Stimulated activated CD4-positive, alpha-beta T cell treated with anti-CD3 and anti-CD28 coated beads, Interleukin-1b, Interleukin-23, amount 100 ng/mL, for 4 hours (primary cell): ENCODE results near the gene WDR33.
"Not testable (repeated sequence)": the region's sequence is repeated elsewhere in the genome, so short reads cannot be mapped to it uniquely, and the experiment has no call there.

Experiments
- DNase-seq, 2 donors: peaks; one replicate each; pipeline ENCODE4 v3.0.0-alpha.2; 2020; ENCODE audit warnings: low read depth in 2 of 2

Gene WDR33

DNA sequence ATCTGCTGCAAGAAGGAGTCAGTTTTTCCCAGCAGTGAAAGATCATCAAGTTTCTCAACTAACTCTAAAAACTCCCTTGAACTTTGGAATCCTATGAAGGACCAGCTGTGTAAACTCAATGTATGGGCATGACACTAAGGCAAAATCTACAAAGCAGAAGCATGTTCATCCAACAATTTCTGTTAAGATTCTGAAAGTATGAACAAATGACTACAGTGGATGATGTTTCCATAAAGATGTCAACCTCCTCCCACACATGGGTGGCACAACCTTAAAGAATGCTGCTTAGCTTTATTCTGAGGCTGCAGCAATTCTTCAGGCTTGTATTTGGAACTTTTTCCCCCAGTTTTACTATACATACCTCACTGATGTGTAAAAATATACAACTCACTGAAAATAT, 47.2 kb downstream of the WDR33 start:
- no peak for DNase-seq

DNA sequence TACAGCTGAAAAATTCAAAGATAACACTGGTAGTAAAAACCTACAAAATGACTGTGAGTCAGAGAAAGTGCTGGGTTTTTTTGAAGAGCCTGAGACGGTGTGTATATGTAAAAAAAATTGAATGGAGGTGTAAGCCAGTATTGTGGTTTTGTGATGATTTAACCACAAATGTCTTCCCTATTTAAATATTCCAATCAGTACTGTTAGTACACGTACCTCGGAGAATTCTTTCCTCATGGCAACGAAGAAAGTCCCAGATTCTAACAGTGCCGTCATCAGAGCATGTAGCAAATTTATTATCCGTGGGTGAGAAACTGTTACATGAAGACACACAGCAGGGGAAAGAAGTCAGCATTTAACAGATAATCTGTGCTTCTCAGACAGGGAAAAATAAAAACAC, 48.1 kb downstream of the WDR33 start:
- DNase-seq = no peak

DNA sequence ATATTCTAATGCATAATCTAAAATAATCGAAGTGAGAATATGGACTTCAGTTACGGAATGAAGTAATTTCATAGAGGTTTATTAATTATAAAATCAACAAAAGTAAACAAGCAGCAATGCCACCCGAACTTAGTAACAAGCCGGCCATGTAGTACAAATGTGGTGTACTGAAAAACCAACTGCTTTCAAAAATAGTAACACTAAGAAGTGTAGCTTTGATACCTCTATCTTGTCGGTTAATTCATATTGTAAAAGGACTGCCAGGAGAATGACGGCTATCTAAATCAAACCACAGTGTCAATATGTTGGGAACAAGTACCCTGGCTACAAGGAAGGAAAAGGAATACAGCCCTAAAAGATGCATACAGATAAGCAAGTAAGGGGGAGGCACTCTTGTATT, 48.5 kb downstream of the WDR33 start:
- no peak for DNase-seq

DNA sequence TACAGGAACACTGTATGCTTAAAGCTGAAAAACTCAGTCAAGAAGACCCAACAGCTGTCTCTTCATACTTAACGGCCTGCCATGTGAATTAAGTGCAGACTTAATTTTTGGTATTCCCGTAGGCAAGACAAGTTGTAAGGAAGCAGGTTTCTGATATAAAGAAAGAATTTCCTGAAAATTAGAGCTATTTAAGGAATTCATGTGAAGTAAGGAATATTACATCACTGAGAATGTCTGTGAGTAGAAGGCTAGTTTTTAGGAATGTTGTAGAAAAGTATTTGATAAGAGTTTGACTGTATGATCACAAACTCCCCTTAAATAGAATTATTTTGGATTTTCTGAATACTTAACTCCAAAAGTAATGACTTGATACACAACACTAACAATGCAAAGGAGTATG, 51.0 kb downstream of the WDR33 start:
- no peak for DNase-seq

DNA sequence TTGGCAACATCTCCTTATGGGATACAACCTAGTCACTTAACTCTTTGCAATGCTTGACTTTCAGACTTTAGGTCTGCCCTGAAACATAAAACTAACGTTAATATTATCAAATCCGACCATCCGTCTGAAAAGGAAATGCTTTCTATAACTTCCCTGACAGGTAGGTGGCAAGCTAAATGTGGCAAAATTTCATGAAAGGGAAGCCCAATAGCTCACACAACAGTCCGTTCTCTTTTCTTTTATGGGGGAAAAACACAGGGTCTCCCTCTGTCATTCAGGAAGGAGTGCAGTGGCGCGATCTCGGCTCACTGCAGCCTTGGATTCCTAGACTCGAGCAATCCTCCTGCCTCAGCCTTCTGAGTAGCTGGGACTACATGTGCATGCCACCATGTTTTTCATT, 56.8 kb downstream of the WDR33 start:
- DNase-seq = no peak

DNA sequence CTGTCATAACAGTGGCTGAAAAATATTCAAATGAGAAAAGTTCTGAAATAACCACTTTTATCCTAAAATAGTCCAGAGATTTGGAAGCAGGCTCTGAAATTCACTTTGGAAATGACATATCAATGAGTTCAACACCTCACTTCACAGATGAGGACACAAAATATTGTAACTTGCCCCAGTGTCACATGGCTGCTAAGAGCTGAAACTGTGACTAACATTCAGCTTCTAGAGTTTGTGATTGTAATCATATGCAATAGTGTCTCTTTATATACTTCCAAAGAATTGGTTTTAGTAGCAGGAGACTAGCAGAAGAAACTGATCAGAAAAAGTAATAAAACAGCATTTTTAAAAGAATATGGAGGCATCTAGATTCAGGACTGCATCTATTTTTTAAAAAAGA, 57.6 kb downstream of the WDR33 start:
- no peak for DNase-seq

DNA sequence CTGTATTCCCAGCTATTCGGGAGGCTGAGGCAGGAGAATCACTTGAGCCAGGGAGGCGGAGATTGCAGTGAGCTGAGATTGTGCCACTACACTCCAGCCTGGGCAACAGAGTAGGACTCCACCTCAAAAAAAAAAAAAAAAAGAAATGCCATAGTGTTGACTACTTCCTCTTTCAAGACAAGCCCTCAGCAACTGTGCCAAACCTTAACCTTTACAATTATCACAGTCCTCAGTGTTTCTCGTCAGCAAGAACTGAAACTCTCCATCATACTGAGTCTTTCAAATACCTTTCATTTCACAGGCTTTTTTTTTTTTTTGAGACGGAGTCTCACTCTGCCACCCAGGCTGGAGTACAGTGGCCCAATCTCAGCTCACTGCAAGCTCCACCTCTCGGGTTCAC, 61.4 kb downstream of the WDR33 start:
- DNase-seq = not testable (repeated sequence)

DNA sequence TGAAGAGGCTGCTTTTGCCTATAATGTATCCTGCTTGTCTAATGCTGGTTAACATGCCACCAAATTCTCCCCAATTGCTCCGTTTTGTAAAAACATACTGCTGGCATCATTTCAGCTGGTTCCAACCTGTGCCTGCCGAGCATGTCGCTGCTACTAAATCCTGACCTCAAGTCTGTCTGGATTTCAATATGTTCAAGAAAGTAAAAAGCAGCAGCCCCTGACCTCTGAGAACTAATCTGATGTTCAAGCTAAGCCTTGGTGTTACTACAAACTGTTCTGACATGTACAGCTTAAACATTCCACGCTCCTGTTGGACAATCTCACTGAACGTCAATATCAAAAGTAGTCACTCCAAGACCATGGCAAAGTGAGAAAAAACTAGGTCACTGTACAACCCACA, 63.4 kb downstream of the WDR33 start:
- no peak for DNase-seq

DNA sequence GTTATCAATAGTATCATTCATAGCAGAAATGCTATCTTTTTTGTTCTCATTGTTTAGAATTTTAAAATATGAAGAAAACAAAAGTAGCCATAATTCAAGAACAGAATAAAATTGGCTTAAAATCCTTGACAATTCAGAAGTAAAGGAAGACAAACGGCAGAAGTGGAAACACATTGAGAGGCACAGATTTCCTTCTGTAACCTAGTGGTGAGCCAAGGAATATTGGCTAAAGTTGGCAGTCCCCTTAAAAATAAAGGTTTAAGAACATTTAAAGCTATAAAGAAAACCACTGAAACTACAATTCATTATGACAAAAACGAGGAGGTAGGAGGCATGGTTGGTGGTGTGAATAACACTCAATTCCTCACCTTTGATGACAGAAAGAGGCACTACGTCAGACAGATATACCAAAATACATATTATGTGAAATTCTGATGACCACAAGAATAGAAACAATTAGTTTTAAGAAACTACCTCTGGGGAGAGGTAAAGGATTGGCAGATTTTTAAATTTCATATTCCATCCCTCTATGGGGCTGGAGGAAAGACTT, 67.4 kb downstream of the WDR33 start:
- no peak for DNase-seq

DNA sequence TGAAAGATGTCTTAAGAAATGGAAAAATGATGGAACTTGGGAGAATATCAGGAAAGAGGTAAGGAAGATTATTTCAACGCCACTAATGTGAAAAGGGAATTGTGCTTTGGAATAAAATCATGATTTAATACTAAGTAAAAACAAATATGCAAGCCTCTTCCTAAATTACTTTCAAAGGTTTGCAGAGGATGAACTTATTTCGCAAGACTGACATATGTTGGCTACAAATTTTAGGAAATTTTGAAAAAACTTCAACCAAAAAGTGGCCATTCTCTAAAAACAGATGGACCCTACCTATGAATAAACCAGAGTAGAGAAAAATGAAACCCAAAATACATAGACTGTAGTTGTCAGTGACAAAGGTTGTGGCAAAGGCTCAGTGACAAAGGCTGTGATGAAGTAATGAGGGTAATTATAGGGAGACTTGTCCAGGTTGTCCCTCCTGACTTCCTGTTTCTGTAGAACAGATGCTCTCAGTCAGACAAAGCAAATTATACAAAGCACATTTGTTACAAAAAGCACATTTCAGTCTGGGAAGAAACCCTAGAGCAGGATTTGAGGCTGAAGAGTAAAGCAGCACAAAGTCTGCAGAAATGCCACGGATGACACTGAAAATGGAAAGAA, 70.2 kb downstream of the WDR33 start:
- DNase-seq = no peak

DNA sequence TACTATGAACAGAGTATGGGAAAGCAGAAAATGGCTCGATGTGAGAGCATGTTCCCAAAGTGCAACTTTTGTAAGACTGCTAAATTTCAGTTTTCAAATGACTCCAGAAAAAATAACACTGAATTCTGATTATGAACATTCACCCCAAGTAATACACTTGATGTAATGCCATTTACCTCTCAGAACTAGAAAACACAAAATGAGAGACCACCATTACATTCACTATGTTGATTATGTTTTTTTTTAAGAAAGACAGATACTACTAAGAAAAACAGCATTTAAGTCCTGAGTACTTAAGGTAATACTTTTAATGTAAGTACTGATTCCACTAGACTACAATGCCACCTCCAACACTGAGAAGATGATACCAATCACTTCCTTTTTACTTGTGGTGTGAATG, 71.2 kb downstream of the WDR33 start:
- no peak for DNase-seq

DNA sequence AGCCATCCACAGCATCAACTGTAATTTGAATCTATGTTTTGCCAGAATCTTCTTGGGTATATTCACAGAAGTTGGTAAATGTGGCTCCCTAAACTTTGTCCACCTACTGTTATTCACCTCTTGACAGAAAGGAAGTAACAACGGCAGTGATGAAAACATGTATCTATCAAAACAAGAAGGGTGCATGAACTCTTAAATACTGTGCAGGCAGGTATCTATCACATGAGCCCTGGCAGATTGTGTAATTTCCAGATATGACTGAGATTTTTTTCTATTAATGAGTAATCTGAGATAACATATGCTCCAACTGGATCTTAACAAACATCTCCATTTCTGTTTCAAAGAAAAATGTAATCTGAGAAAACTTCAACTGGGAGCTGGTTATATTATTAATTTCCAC, 73.1 kb downstream of the WDR33 start:
- no peak for DNase-seq

DNA sequence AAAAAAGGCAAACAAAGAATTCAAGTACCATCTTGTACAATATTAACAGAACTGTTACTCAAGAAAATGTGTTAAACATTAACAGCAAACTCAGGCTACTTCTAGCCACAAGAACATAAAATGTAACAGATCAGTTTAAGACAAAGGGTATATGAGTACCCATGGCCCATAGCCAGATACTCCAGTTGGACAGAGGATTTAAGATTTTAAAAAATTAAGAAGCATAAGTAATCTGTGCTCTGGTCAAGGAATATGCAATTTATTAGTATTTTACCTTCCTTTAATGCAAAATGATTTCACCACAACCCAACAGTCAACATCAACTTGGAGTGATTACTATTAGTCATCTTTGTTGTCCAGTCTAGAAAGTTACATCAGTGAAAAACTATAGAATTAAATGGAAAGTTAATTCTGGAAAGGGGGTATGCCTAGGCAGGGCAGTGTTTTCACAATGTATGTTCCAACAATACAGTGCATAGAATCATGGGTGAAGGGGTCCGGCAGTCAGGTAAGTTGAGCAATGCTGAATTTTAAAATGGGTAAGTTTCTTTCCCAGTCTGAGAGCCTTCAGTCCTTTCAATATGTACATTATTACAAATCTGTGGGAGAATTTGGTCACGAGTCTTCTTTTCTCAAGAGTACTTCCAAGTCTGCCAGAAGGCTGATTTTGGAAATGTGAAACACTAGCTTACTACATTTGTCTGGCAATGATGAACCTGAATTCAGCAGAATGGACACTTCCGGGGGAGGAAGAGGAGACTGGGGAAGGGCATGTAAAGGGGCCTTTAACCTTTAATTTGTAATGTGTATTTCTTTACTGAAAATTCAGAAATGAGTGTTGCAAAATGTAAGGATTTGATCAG, 75.2 kb downstream of the WDR33 start:
- no peak for DNase-seq

DNA sequence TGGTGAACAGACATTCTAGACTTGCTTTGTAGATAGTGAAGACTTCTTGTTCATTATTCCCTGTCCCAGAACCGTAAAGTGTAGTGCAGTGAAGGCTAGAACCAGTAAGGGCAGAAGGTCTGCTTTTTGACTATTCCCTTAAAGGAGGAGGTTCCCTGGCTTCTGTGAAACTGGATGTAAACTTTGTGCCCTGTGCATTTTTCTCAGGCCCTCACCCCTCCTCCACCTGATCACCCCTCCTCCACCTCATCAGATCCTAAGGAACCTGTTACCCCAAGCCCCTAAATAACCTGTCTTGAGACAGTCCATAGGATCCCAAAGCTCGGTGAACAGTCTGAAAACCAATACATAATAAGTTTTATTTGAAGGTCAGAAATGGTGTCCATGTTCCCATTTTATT, 75.9 kb downstream of the WDR33 start:
- no peak for DNase-seq

DNA sequence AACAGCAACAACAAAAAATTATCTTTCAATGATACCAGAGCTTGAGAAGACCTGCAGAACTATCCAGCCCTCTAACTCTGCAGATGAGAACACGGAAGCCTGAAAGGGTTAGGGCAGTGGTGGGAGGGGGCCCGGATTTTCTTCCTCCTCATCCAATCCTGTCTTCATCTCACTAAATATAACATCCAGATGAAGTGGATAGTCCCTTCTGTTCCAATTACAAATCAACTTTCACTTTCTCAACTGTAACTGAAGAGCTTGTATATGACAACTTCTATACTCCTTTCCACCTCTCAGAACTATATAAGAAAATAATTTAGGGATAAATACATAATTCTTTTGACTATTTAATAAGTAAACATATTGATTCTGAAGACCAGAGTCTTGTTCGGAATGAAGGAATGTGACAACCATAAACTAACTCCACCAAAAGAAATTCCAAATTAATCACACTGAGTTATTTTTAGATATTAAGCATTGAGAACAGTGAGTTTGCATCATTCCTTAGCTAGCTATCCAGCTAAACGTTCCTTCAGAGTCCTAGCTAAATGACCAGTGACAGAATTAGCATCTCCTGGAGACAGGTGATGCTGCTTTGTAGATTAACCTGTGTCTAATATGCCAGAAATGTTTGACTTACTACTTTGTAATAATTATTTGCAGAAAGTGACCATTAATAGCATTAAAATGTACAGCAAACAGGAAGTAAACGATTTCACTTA, 77.0 kb downstream of the WDR33 start:
- no peak for DNase-seq

DNA sequence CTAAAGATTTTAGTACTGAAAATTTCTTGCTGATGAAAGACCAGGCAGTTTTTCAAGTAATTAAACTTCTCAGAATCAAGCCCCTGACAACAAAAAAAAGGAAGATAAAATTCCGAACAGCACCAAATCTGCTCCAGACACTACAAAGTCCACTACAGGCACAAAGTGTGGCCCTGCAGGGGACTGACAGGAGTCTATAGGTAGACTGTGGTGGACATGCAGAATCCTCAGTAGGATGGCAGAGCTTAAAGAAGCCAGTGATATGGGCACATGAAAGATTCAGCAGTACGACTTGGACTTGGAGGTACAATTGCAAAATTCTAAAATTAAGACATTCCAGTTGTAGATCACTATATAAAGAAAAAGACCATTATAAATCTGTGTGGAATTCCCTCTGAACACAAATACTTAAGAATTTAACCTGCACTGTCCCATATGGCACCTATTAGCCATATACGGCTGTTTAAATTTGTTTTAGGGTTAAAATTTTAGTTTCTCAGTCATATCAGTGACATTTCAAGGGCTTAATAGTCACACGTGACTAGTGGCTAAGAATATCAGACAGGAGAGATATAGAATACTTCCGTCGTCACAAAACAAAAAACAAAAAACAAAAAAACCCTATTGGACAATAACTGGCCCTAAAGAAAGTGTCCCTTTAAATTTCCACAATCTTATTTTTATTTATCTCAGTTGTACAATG, 77.7 kb downstream of the WDR33 start:
- DNase-seq = no peak

DNA sequence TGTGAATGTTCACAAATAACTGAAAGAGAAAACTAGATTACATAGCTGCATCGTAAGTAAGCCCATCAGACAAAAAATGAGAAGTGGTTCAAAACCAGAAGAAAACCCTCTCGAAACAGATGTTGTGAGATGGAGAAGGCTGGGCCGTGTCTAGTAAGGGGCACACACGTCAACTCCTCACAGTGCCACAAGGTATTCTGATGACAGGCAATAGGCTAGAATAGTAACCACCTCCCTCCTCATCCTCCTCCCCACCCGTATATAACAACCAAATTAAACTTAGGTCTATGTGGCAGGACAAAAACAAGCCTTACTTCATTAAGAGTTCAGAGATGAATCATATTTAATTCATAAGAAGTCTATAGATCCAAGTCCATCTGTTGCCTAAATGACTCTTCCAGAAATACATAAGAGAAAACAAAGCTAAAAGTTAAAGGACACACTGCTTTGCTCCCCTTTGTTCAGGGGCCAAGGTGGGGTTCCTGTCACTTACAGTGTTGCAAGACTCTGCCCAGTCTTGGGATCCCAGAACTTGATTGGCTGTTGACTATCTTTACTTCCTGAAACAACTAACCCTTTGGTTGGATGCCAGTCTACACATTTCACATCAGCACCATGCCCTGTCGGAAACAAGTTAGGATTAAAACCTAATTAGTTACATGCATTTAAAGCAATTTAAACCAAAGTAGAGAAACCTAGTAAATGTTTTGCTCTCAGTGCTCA, 84.7 kb downstream of the WDR33 start:
- DNase-seq = no peak

DNA sequence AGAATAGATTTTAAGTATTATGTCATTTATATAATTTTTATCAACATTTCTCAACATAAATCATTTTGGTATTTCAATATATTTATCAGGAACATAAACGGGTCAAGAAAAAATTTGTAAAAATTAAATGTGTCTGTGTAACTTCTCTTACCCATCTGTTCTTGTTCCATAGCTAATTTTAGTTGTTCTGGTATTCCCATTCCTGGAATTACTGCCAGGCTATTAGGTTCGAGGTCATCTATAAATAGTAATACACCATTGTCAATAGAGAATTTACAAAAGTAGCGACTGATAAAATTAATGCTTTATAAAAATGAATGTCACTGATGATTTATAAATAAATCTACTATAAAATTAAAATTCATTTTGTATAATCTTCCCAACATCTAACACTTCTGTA, 88.2 kb downstream of the WDR33 start:
- DNase-seq = no peak

DNA sequence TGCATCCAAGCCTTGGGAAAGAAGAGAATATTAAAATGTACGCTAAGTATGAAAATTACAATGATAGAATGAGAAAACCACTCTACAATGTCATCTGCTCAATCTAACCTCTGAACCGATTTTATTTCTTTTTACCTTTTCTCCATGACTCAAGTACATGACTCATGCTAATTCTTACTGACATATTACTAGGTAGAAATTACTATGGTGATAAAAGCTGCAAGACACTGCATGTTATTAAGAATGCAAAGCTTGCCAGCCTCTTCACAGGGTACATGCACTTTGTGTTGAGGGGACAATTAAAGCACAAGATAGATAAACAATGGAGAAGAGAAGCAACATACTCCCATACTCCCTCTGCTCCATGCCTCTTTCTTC, 89.0 kb downstream of the WDR33 start:
- DNase-seq = no peak

DNA sequence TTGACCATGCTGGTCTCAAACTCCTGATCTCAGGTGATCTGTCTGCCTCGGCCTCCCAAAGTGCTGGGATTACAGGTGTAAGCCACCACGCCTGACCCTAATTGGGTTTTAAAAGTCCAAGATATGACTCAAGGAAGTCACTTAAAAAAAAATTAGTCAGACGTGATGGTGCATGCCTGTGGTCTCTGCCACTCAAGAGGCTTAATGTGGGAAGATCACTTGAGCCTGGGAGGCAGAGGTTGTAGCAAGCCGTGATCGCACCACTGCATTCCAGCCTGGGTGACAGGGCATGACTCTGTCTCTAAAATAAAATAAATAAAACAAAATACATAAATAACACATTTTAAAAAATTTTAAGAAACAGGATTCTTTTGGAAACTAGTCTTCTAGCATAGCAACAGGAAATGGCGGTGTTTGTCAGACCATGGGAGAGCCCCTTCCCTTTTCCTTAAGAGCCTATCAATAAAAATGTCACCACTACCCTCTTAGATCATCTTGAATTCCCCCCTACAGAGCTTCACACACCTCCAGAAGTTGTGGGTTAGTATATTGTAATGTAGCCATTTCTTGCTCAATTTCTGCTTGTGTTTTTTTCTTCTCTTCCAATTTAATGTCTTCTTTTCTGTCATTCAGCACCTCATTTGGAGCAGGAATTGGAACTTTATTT, 89.5 kb downstream of the WDR33 start:
- no peak for DNase-seq
